Endothelial cell of umbilical vein (primary cell): Measurements from ENCODE around the gene VPS9D1. TPM values are rescaled to one million over a fixed set of nuclear protein-coding genes. Genes with fewer than 3 reads are reported as not detected.

Experiments used
- BruUV-seq: library from RNA; stranded (reverse); fragments of 400-500 nt; replicated peaks from 2 replicates; lab custom pipeline; 2021; lab: Mats Ljungman, UMichigan
- CTCF ChIA-PET: fragments of 300-600, 350-600 bp; sonication (Branson Sonifier 250); formaldehyde crosslinking; loops from one replicate; lab custom pipeline; 2021; ENCODE audit warnings: antibody characterized with exemption, inconsistent platforms; lab: Charles Lee
- POLR2A ChIA-PET: fragments of 300-600, 350-600 bp; sonication (Branson Sonifier 250); formaldehyde crosslinking; loops from one replicate; lab custom pipeline; 2021; ENCODE audit warnings: antibody characterized with exemption, inconsistent platforms; lab: Charles Lee
- DNase-seq: peaks from one replicate; pipeline ENCODE4 v3.0.0-alpha.2; 2011; ENCODE audit warnings: low read depth, low spot score
- FAIRE-seq: peaks from 2 replicates; lab custom pipeline; 2011; peaks lifted over from hg19 to GRCh38; lab: Jason Lieb, UNC
- H2AFZ ChIP-seq: 2 replicates; pipeline ENCODE4 v1.6.0; 2012; ENCODE audit warnings: low read depth, low read length, control low read depth, inconsistent platforms
- H3K27ac ChIP-seq: 2 replicates; pipeline ENCODE4 v1.5.1; 2011; ENCODE audit warnings: low read depth, mild to moderate bottlenecking, control low read depth, low read length, moderate library complexity; ENCODE audit not compliant: insufficient read depth
- H3K27me3 ChIP-seq, 2 experiments: 2 replicates each; pipeline versions ENCODE4 v1.6.0 to v1.6.1; 2011; ENCODE audit warnings: low read length in 2 of 2, mixed read lengths in 1 of 2; ENCODE audit not compliant: control insufficient read depth in 2 of 2, insufficient read depth in 2 of 2
- H3K36me3 ChIP-seq, 2 experiments: 2 replicates in 1 of 2; 3 replicates in 1 of 2; pipeline ENCODE4 v1.5.1; 2011; ENCODE audit warnings: low read length in 2 of 2, mild to moderate bottlenecking in 1 of 2, moderate library complexity in 1 of 2; ENCODE audit not compliant: control insufficient read depth in 2 of 2, insufficient read depth in 2 of 2; ENCODE audit errors: extremely low read depth in 1 of 2
- H3K4me1 ChIP-seq: 3 replicates; pipeline ENCODE4 v1.5.1; 2011; ENCODE audit warnings: mild to moderate bottlenecking, low read length; ENCODE audit not compliant: control insufficient read depth, insufficient read depth; ENCODE audit errors: extremely low read depth
- H3K4me2 ChIP-seq: 2 replicates; pipeline ENCODE4 v1.6.1; 2011; ENCODE audit warnings: low read length, control low read depth, mixed read lengths; ENCODE audit not compliant: insufficient read depth
- H3K4me3 ChIP-seq, 3 experiments: fragments of 200-600 bp in 1 of 3; sonication (generic), shearing (Covaris generic) in 1 of 3; replicated peaks in 1 of 3; 2 replicates each; pipeline ENCODE4 v1.5.1; 2011 to 2016; ENCODE audit warnings: control low read depth in 3 of 3, low read length in 3 of 3, mild to moderate bottlenecking in 2 of 3, inconsistent platforms in 1 of 3, low read depth in 1 of 3, moderate library complexity in 1 of 3; ENCODE audit not compliant: insufficient read depth in 1 of 3
- H3K79me2 ChIP-seq: 2 replicates; pipeline ENCODE4 v1.6.0; 2012; ENCODE audit warnings: low read length, inconsistent platforms; ENCODE audit not compliant: control insufficient read depth, insufficient read depth
- H3K9ac ChIP-seq: replicated peaks from 2 replicates; pipeline ENCODE3; 2011; ENCODE audit warnings: low read length, control low read depth; ENCODE audit not compliant: insufficient read depth; ENCODE audit errors: extremely low read depth
- H3K9me1 ChIP-seq: replicated peaks from 3 replicates; pipeline ENCODE4 v1.6.0; 2011; ENCODE audit warnings: mild to moderate bottlenecking, low read length; ENCODE audit not compliant: control insufficient read depth, insufficient read depth; ENCODE audit errors: extremely low read depth
- H3K9me3 ChIP-seq: replicated peaks from 2 replicates; pipeline ENCODE4 v1.5.1; 2012; ENCODE audit warnings: low read length, inconsistent platforms; ENCODE audit not compliant: control insufficient read depth, insufficient read depth
- H4K20me1 ChIP-seq: replicated peaks from 2 replicates; pipeline ENCODE3; 2011; ENCODE audit warnings: mild to moderate bottlenecking, low read length; ENCODE audit not compliant: control insufficient read depth, insufficient read depth; ENCODE audit errors: extremely low read depth
- CTCF ChIP-seq, 2 donors: IDR thresholded peaks; 1 replicate in 1 of 2; 2 replicates in 1 of 2; pipeline ENCODE4 v1.5.1; 2011; ENCODE audit warnings: low read length in 2 of 2, mild to moderate bottlenecking in 2 of 2, moderate library complexity in 2 of 2, control low read depth in 1 of 2, inconsistent platforms in 1 of 2, low read depth in 1 of 2; ENCODE audit not compliant: insufficient read depth in 1 of 2; ENCODE audit errors: extremely low read depth in 1 of 2
- EZH2 ChIP-seq: IDR thresholded peaks from 2 replicates; pipeline ENCODE4 v1.6.1; 2012; ENCODE audit warnings: borderline replicate concordance, low read depth, mild to moderate bottlenecking, moderate library complexity, low read length, inconsistent platforms; ENCODE audit not compliant: severe bottlenecking
- FOS ChIP-seq: IDR thresholded peaks from 2 replicates; pipeline ENCODE4 v1.6.1; 2011; ENCODE audit warnings: mild to moderate bottlenecking, low read length, moderate library complexity, borderline replicate concordance; ENCODE audit not compliant: insufficient read depth
- GATA2 ChIP-seq: IDR thresholded peaks from 2 replicates; pipeline ENCODE4 v1.7.0; 2011; ENCODE audit warnings: low read depth, mild to moderate bottlenecking, moderate library complexity, mixed read lengths, low read length; ENCODE audit not compliant: insufficient read length, insufficient read depth
- JUN ChIP-seq: IDR thresholded peaks from 2 replicates; pipeline ENCODE4 v1.6.1; 2011; ENCODE audit warnings: borderline replicate concordance, low read depth; ENCODE audit not compliant: insufficient read length, insufficient read depth
- MAX ChIP-seq: IDR thresholded peaks from 2 replicates; pipeline ENCODE4 v1.6.1; 2011; ENCODE audit not compliant: insufficient read depth, insufficient read length
- MYC ChIP-seq: IDR thresholded peaks from one replicate; pipeline ENCODE4 v1.6.1; 2011; ENCODE audit warnings: mild to moderate bottlenecking, low read depth, low read length
- POLR2A ChIP-seq: IDR thresholded peaks from 2 replicates; pipeline ENCODE4 v1.6.1; 2012; ENCODE audit warnings: low read depth, mild to moderate bottlenecking, control low read depth, low read length
- POLR2AphosphoS5 ChIP-seq: IDR thresholded peaks from 2 replicates; pipeline ENCODE4 v1.6.1; 2012; ENCODE audit warnings: low read depth, mild to moderate bottlenecking, control low read depth, low read length, moderate library complexity; ENCODE audit not compliant: insufficient read depth
- dilution Hi-C: fragments of 300-500 bp; cut with MboI; formaldehyde crosslinking; loops from one replicate; pipeline ENCODE4 v1.15.0; 2019; ENCODE audit warnings: low sequenced_read_pairs; ENCODE audit not compliant: extremely low pct_ligation_motif_present
- intact Hi-C: fragments of 100-400 bp; cut with micrococcal nuclease; formaldehyde crosslinking; loops from one replicate; pipeline ENCODE4 v1.10.0; 2022
- polyA plus RNA-seq, 4 experiments: library from polyadenylated mRNA; depleted of rRNA in 3 of 4; stranded (reverse) in 3 of 4; unstranded in 1 of 4; fragments of >200 nt; gene quantifications; 2 replicates each; pipeline versions ENCODE4 v1.2.1 to v1.2.3, GENCODE V29; 2011 to 2012; ENCODE audit warnings: missing spikeins in 1 of 4
- total RNA-seq: library from RNA; stranded (reverse); gene quantifications from 2 replicates; pipeline ENCODE4 v1.2.3, GENCODE V29; 2021

The VPS9D1 gene
- total and polyA plus RNA-seq, 2 donors (not counting 3 experiments of a cell fraction or from before 2014, with no cell fraction given), result 15.5 to 17.3 TPM

GRCh38 chr16:89732142-89732917, 11.6 kb upstream of the VPS9D1 start:
- H3K9ac ChIP-seq, result no peak overlapping the region
- intact Hi-C loops (no loop called here), dilution Hi-C loops (no loop called here)
- no peaks in the 10 kb centered on the region for H3K4me1 ChIP-seq
- ChIA-PET POLR2A (no interaction called here), CTCF (interaction anchor here (0.8 to 1.4 kb wide), 2 partner anchors 9 to 26 kb away, joined by 3 to 8 read pairs; no protein-coding TSS in a partner anchor)
- H3K79me2 ChIP-seq, result peaks cover 4% of the 10 kb centered on the region
- H3K36me3 ChIP-seq, result peaks cover 10 to 59% of the 10 kb centered on the region in 2 experiments
- H3K27me3 ChIP-seq, result no peaks in the 10 kb centered on the region
- no TSS peak for BruUV-seq
- H3K9me3 ChIP-seq, result no peaks in the 10 kb centered on the region
- no peaks in the 10 kb centered on the region for H4K20me1 ChIP-seq
- no peak overlapping the region for H3K4me3 ChIP-seq
- TF ChIP-seq CTCF (IDR thresholded peaks at IDR 0.05; ENCODE audit: extremely low read depth in 1 of 2, insufficient read depth in 1 of 2, low read depth in 1 of 2, low read length in 2 of 2) (no peak), EZH2 (no peak), FOS (no peak), POLR2AphosphoS5 (no peak), POLR2A (no peak), JUN (no peak), MAX (no peak), MYC (no peak), GATA2 (no peak)
- FAIRE-seq (no peak), DNase-seq (no peak)
- H3K4me2 ChIP-seq, result no peak overlapping the region
- no peak overlapping the region for H2AFZ ChIP-seq
- no peak overlapping the region for H3K27ac ChIP-seq
- H3K9me1 ChIP-seq, result no peaks in the 10 kb centered on the region
